Measurements from ENCODE around the gene ZDHHC1.

- TF ChIP-seq GATA2 (IDR thresholded peaks at IDR 0.05; ENCODE audit: low read depth, low read length) (no peak), GATA3 (IDR thresholded peaks at IDR 0.05; ENCODE audit: low read depth, low read length) (no peak)
Measured at GRCh38 chr16:67407788-67408452, 8.4 kb downstream of the ZDHHC1 start.
